GM13976 (cell line): ENCODE results near the gene TMEM129.

Experiments used
- DNase-seq: peaks from one replicate; pipeline ENCODE4 v3.0.0; 2012; ENCODE audit warnings: low spot score
- CTCF ChIP-seq: IDR thresholded peaks from 2 replicates; pipeline ENCODE4 v1.5.1; 2012; ENCODE audit warnings: borderline replicate concordance, mild to moderate bottlenecking; ENCODE audit not compliant: insufficient read depth; ENCODE audit errors: extremely low read depth, missing control alignments, control extremely low read depth
- in situ Hi-C: fragments of 300-500 bp; cut with MboI; formaldehyde crosslinking; loops from one replicate; pipeline ENCODE4 v1.12.0; 2022; ENCODE audit warnings: low sequenced_read_pairs, mixed read lengths, inconsistent platforms; ENCODE audit not compliant: unreplicated experiment

The TMEM129 gene

GRCh38 chr4:1757836-1758235 lies 36.7 kb upstream of the TMEM129 start:
- DNase-seq: no peak
- TF ChIP-seq CTCF: no peak
- in situ Hi-C loops: no loop called here

- no peak for DNase-seq
- in situ Hi-C loops: no loop called here
- no peak for TF ChIP-seq CTCF
These were observed 36.0 kb upstream of the TMEM129 start for GRCh38 chr4:1756893-1757779.

- TF ChIP-seq CTCF: no peak
- in situ Hi-C loops: no loop called here
- DNase-seq: no peak
These were observed 35.0 kb upstream of the TMEM129 start for GRCh38 chr4:1756079-1756478.

GRCh38 chr4:1755297-1755696 lies 34.2 kb upstream of the TMEM129 start:
- TF ChIP-seq CTCF: no peak
- in situ Hi-C loops: no loop called here

GRCh38 chr4:1754336-1754735 lies 33.2 kb upstream of the TMEM129 start:
- no peak for TF ChIP-seq CTCF
- no peak for DNase-seq
- in situ Hi-C loops: no loop called here

More at GRCh38 chr4:1755297-1755696, 34.2 kb upstream of the TMEM129 start:
- no peak for DNase-seq

GRCh38 chr4:1753697-1754311 lies 32.7 kb upstream of the TMEM129 start:
- TF ChIP-seq CTCF: no peak
- no peak for DNase-seq
- in situ Hi-C loops: no loop called here
